Measurements from ENCODE around the gene PBLD. TPM values are rescaled to one million over a fixed set of nuclear protein-coding genes. Genes with fewer than 3 reads are reported as not detected.

Gene PBLD
- total RNA-seq, 4 donors from 2014 or later, result 2.0 to 3.6 (median 2.8) TPM

DNA sequence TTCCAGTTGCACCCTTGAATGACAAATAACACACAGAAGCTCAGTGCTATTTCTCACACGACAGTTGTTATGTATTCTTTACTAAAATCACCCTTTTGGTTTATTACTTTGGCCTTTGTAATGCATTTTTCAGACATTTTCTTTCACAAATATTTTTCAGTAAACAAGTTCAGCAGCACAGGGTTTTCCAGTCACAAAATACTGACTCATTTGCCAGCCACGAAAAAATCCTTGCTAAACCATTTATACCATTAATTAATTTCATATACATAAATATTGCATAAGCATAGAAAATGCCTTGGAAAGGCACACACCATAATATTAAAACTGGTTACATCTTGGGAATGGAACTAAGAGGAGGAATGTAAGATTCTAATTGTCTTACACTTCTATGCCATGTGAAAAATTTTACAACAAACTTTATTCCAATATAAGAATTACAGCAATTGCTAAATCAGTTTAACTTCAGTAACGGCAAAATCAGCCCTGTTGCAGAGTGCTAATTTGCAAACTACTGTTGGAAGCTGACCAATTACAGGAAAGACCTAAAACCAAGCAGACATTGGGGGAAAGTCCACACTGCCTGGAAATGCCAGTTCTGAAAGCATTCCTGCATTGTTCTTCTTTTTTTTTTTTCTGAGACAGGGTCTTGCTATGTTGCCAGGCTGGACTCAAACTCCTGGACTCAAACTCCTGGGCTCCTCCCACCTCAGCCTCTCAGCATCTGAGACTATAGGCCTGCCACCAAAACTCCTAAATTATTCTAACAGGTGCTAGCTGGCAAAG lies 31.6 kb upstream of the PBLD start:
- H3K4me3 ChIP-seq (ENCODE audit: low read depth, poor library complexity, severe bottlenecking), result no peak overlapping the region
- WGBS, 2 donors, result 71% methylated on average over 3 of the region's 3 CpGs
- DNase-seq (ENCODE audit: low spot score in 2 of 2), result no peak
- intact Hi-C loops (cut with DNase I; ENCODE audit: low total_unique reads), result no loop called here
- TF ChIP-seq, protein P1, sequence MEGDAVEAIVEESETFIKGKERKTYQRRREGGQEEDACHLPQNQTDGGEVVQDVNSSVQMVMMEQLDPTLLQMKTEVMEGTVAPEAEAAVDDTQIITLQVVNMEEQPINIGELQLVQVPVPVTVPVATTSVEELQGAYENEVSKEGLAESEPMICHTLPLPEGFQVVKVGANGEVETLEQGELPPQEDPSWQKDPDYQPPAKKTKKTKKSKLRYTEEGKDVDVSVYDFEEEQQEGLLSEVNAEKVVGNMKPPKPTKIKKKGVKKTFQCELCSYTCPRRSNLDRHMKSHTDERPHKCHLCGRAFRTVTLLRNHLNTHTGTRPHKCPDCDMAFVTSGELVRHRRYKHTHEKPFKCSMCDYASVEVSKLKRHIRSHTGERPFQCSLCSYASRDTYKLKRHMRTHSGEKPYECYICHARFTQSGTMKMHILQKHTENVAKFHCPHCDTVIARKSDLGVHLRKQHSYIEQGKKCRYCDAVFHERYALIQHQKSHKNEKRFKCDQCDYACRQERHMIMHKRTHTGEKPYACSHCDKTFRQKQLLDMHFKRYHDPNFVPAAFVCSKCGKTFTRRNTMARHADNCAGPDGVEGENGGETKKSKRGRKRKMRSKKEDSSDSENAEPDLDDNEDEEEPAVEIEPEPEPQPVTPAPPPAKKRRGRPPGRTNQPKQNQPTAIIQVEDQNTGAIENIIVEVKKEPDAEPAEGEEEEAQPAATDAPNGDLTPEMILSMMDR (IDR thresholded peaks at IDR 0.05), result no peak
- no peak for TF ChIP-seq POLR2A (IDR thresholded peaks at IDR 0.05)

DNA sequence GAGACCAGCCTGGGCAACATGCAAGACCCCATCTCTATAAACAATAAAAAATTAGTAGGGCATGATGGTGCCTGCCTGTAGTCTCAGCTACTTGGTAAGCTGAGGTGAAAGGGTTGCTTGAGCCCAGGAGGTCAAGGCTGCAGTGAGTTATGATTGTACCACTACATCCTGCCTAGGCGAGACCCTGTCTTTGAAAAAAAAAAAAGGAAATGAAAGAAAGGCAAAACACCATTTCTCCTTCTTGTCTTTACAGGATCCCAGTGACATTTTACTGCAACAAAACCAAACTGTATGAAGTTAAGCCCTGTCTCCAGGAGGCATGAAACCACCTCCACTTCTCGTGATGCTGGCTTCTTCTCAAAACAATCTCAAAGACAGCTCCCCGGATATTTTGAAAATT lies 29.9 kb upstream of the PBLD start:
- no peak for DNase-seq (ENCODE audit: low spot score in 2 of 2)
- TF ChIP-seq, protein P1 (IDR thresholded peaks at IDR 0.05), result no peak
- no peak for TF ChIP-seq POLR2A (IDR thresholded peaks at IDR 0.05)
- intact Hi-C loops (cut with DNase I; ENCODE audit: low total_unique reads), result no loop called here
- WGBS, 2 donors, result 88 to 93% methylated on average over 3 of the region's 3 CpGs
- H3K4me3 ChIP-seq (ENCODE audit: low read depth, poor library complexity, severe bottlenecking), result no peak overlapping the region

DNA sequence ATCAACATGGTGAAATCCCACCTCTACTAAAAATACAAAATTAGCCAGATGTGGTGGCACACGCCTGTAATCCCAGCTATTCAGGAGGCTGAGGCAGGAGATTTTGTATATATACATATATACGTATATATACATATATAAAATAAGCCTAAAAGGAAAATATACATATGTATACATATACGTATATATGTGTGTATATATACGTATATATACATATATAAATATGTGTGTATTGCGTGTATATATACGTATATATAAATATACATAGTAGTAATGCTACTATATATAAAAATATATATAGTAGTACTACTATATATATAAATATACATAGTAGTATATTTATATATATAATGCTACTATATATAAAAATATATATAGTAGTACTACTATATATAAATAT lies 26.5 kb upstream of the PBLD start:
- intact Hi-C loops (cut with DNase I; ENCODE audit: low total_unique reads), result no loop called here
- no peak overlapping the region for H3K4me3 ChIP-seq (ENCODE audit: low read depth, poor library complexity, severe bottlenecking)
- no peak for DNase-seq (ENCODE audit: low spot score in 2 of 2)
- WGBS, 2 donors, result 97 to 98% methylated on average over 6 of the region's 6 CpGs
- TF ChIP-seq POLR2A (IDR thresholded peaks at IDR 0.05), result no peak
- TF ChIP-seq, protein P1 (IDR thresholded peaks at IDR 0.05), result no peak

DNA sequence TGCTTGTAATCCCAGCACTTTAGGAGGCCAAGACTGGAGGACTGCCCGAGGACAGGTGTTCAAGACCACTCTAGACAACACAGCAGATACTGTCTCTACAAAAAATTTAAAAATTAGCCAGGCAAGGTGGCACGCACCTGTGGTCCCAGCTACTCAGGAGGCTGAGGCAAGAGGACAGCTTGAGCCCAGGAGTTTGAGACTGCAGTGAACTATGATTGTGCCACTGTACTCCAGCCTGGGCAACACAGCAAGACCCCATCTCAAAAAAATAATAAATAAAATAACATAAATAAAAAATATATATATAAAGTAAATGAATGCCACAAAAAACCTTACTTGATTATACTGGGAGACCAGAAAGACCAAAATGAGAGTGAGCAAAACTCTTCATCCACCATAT lies 20.8 kb upstream of the PBLD start:
- WGBS, 2 donors, result 100% methylated on average over 2 of the region's 2 CpGs
- intact Hi-C loops (cut with DNase I; ENCODE audit: low total_unique reads), result no loop called here

DNA sequence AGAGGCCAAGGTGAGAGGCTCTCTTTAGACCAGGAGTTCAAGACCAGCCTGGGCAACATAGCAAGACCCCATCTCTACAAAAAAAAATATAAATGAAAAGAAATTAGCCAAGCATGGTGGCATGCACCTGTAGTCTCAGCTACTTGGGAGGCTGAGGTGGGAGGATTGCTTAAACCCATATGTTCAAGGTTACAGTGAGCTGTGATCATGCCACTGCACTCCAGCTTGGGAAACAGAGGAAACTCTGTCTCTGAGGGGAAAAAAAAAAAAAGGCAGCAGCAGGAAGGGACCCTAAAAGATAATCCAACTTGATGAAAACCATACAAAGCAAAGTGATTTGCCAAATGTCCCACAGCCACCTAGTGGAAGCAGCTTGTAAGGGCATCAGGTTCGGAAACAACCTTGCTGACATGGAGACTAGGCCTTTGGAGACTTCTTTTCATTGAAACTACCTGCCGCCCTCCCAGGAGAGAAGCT lies 15.6 kb upstream of the PBLD start:
- no peak overlapping the region for H3K4me3 ChIP-seq (ENCODE audit: low read depth, poor library complexity, severe bottlenecking)
- intact Hi-C loops (cut with DNase I; ENCODE audit: low total_unique reads), result no loop called here
- DNase-seq (ENCODE audit: low spot score in 2 of 2), result no peak
- TF ChIP-seq POLR2A (IDR thresholded peaks at IDR 0.05), result no peak
- TF ChIP-seq, protein P1 (IDR thresholded peaks at IDR 0.05), result no peak
- WGBS, 2 donors, result 68 to 74% methylated on average over 2 of the region's 2 CpGs

More for the DNA sequence above, 20.8 kb upstream of the PBLD start:
- DNase-seq (ENCODE audit: low spot score in 2 of 2), result no peak
- TF ChIP-seq, protein P1 (IDR thresholded peaks at IDR 0.05), result no peak
- no peak for TF ChIP-seq POLR2A (IDR thresholded peaks at IDR 0.05)
- no peak overlapping the region for H3K4me3 ChIP-seq (ENCODE audit: low read depth, poor library complexity, severe bottlenecking)
